ENCODE results near the gene CLIC1. TPM values are rescaled to one million over a fixed set of nuclear protein-coding genes. Genes with fewer than 3 reads are reported as not detected.

CLIC1 gene
- total and polyA plus RNA-seq, 12 donors, result 51.1 to 400 (median 87.9) TPM

GRCh38 chr6:31729515-31729978 lies 6.8 kb downstream of the CLIC1 start:
- Histone ChIP-seq H3K27ac (peak overlapping the region; percentile 93 to 97 (median 94)), H3K9me3 (no peaks in the 10 kb centered on the region), H3K36me3 (peaks cover 0 to 80% (median 46%) of the 10 kb centered on the region in 9 donors), H3K27me3 (no peaks in the 10 kb centered on the region), H3K4me3 (peak overlapping the region; percentile 66 to 95 (median 78)), H3K4me1 (peaks cover 12 to 82% (median 52%) of the 10 kb centered on the region in 9 donors)
- WGBS, 2 donors, result 1% methylated on average over 29 of the region's 29 CpGs
- ATAC-seq (peak; percentile 84 to 92 (median 90)), DNase-seq (peak; percentile 92 to 94)
- intact Hi-C loops (cut with DNase I), result loop anchor here in 6 of 10 donors (1.0 to 5.0 kb wide), 5 partner anchors 28 to 103 kb away; partner anchors contain the start of genes LY6G5C (in 1 of the 6) and VARS1 (in 1 of the 6)
- peak in 6 of 9 donors; percentile 46 to 82 (median 67) for TF ChIP-seq CTCF (IDR thresholded peaks at IDR 0.05)

GRCh38 chr6:31728767-31729514 lies 7.4 kb downstream of the CLIC1 start, which contains the start of gene DDAH2:
Gene DDAH2 (minus strand): TSS chr6:31729299. CDS start chr6:31729161, 138 bp downstream.
- Histone ChIP-seq H3K36me3 (peaks cover 0 to 73% (median 44%) of the 10 kb centered on the region in 9 donors), H3K27ac (peak within 1 kb of the TSS; percentile 93 to 97 (median 94)), H3K27me3 (no peaks in the 10 kb centered on the region), H3K4me3 (peak within 1 kb of the TSS; percentile 66 to 95 (median 78)), H3K4me1 (peaks cover 10 to 76% (median 46%) of the 10 kb centered on the region in 9 donors), H3K9me3 (no peaks in the 10 kb centered on the region)
- TF ChIP-seq CTCF (IDR thresholded peaks at IDR 0.05), result peak in 3 of 9 donors; percentile 34 to 77 (median 67)
- 11 to 18% methylated on average over 36 of the region's 36 CpGs for WGBS, 2 donors
- peak; percentile 25 to 51 (median 44) for ATAC-seq
- intact Hi-C loops (cut with DNase I), result loop anchor here in 6 of 10 donors (1.0 to 5.0 kb wide), 5 partner anchors 28 to 103 kb away; partner anchors contain the start of genes LY6G5C (in 1 of the 6) and VARS1 (in 1 of the 6)
- DNase-seq, result peak in 1 of 2 donors; percentile 32

GRCh38 chr6:31727717-31728671 lies 8.3 kb downstream of the CLIC1 start:
- peak overlapping the region; percentile 66 to 95 (median 78) for H3K4me3 ChIP-seq
- peaks cover 0 to 64% (median 35%) of the 10 kb centered on the region in 9 donors for H3K36me3 ChIP-seq
- TF ChIP-seq CTCF (IDR thresholded peaks at IDR 0.05), result no peak
- peaks cover 10 to 67% (median 40%) of the 10 kb centered on the region in 9 donors for H3K4me1 ChIP-seq
- no peak for ATAC-seq
- intact Hi-C loops (cut with DNase I), result loop anchor here in 6 of 10 donors (5.0 kb wide), 4 partner anchors 39 to 104 kb away; partner anchors contain the start of genes LY6G5C (in 1 of the 6) and VARS1 (in 1 of the 6)
- H3K27me3 ChIP-seq, result no peaks in the 10 kb centered on the region
- 68 to 77% methylated on average over 41 of the region's 41 CpGs for WGBS, 2 donors
- peak in 1 of 2 donors; percentile 32 for DNase-seq
- H3K9me3 ChIP-seq, result no peaks in the 10 kb centered on the region
- H3K27ac ChIP-seq, result peak overlapping the region in 9 of 10 donors; percentile 93 to 97 (median 94)

Data from heart right ventricle (tissue), 16 donors.